Neural crest cell (in vitro differentiated cells): Measurements from ENCODE around the gene BCLAF1. TPM values are rescaled to one million over a fixed set of nuclear protein-coding genes. Genes with fewer than 3 reads are reported as not detected.

Experiments used
- DNase-seq: peaks from one replicate; pipeline ENCODE4 v3.0.0; 2021; ENCODE audit warnings: low read depth, mixed read lengths, low spot score
- H3K27ac Mint-ChIP-seq: one replicate; pipeline ENCODE4 v1.8.0; 2021; ENCODE audit warnings: mild to moderate bottlenecking, mixed read lengths; ENCODE audit not compliant: unreplicated experiment
- H3K27me3 Mint-ChIP-seq: 2 replicates; pipeline ENCODE4 v1.8.0; 2021; ENCODE audit warnings: low read depth, mild to moderate bottlenecking, mixed read lengths
- H3K36me3 Mint-ChIP-seq: 2 replicates; pipeline ENCODE4 v1.8.0; 2021; ENCODE audit warnings: low read depth, mild to moderate bottlenecking, mixed read lengths
- H3K4me1 Mint-ChIP-seq: 2 replicates; pipeline ENCODE4 v1.8.0; 2021; ENCODE audit warnings: mixed read lengths
- H3K4me3 Mint-ChIP-seq: one replicate; pipeline ENCODE4 v1.8.0; 2021; ENCODE audit warnings: mild to moderate bottlenecking, mixed read lengths
- H3K9me3 Mint-ChIP-seq: 2 replicates; pipeline ENCODE4 v1.8.0; 2021; ENCODE audit warnings: mixed read lengths
- CTCF ChIP-seq: fragments of 200-600 bp; sonication (generic); conservative IDR thresholded peaks from 2 replicates; pipeline ENCODE4 v1.5.0; 2021; ENCODE audit warnings: antibody characterized with exemption, mild to moderate bottlenecking
- total RNA-seq: library from RNA; stranded (reverse); gene quantifications from 2 replicates; pipeline ENCODE4 v1.2.1, GENCODE V29; 2021

The BCLAF1 gene
- total RNA-seq, 1 donor from 2014 or later: 253 TPM

GRCh38 chr6:136294621-136295020 is 5.0 kb upstream of the BCLAF1 start:
- Mint-ChIP-seq H3K27ac (no peak overlapping the region), H3K27me3 (peaks cover 6% of the 10 kb centered on the region), H3K4me3 (peak overlapping the region; percentile 19), H3K4me1 (peaks cover 17% of the 10 kb centered on the region), H3K9me3 (no peaks in the 10 kb centered on the region), H3K36me3 (peaks cover under 1% of the 10 kb centered on the region)
- DNase-seq: no peak
- no peak for TF ChIP-seq CTCF

- peaks cover 3% of the 10 kb centered on the region for H3K36me3 Mint-ChIP-seq
- no peaks in the 10 kb centered on the region for H3K9me3 Mint-ChIP-seq
- H3K4me3 Mint-ChIP-seq: peak overlapping the region; percentile 100
- H3K27me3 Mint-ChIP-seq: peaks cover 8% of the 10 kb centered on the region
- no peak for TF ChIP-seq CTCF
- H3K4me1 Mint-ChIP-seq: peaks cover 43% of the 10 kb centered on the region
- no peak for DNase-seq
- peak overlapping the region; percentile 100 for H3K27ac Mint-ChIP-seq
Observed at GRCh38 chr6:136290410-136291010, 864 bp upstream of the BCLAF1 start.

- H3K4me3 Mint-ChIP-seq: peak overlapping the region; percentile 100
- no peak for TF ChIP-seq CTCF
- peaks cover 4% of the 10 kb centered on the region for H3K27me3 Mint-ChIP-seq
- peak overlapping the region; percentile 100 for H3K27ac Mint-ChIP-seq
- DNase-seq: peak; percentile 88
- peaks cover 55% of the 10 kb centered on the region for H3K4me1 Mint-ChIP-seq
- H3K36me3 Mint-ChIP-seq: peaks cover 3% of the 10 kb centered on the region
- H3K9me3 Mint-ChIP-seq: no peaks in the 10 kb centered on the region
Observed at GRCh38 chr6:136289327-136289578, 393 bp downstream of the BCLAF1 start.

GRCh38 chr6:136288566-136289326 is 900 bp downstream of the BCLAF1 start:
- peak; percentile 52 for TF ChIP-seq CTCF
- peaks cover 3% of the 10 kb centered on the region for H3K36me3 Mint-ChIP-seq
- peaks cover 4% of the 10 kb centered on the region for H3K27me3 Mint-ChIP-seq
- peak overlapping the region; percentile 100 for H3K27ac Mint-ChIP-seq
- H3K4me3 Mint-ChIP-seq: peak overlapping the region; percentile 100
- H3K9me3 Mint-ChIP-seq: no peaks in the 10 kb centered on the region
- peaks cover 57% of the 10 kb centered on the region for H3K4me1 Mint-ChIP-seq
- DNase-seq: peak; percentile 36

- Mint-ChIP-seq H3K4me1 (peaks cover 62% of the 10 kb centered on the region), H3K9me3 (no peaks in the 10 kb centered on the region), H3K27ac (no peak overlapping the region), H3K36me3 (peaks cover 6% of the 10 kb centered on the region), H3K4me3 (peak overlapping the region; percentile 69), H3K27me3 (peaks cover 4% of the 10 kb centered on the region)
- DNase-seq: no peak
- TF ChIP-seq CTCF: no peak
Observed at GRCh38 chr6:136284909-136285308, 4.7 kb downstream of the BCLAF1 start.
